ENCODE measurements around the gene GLA.

GRCh38 chrX:101393530-101394305 is 14.0 kb downstream of the GLA start:
- TF ChIP-seq POLR2A (IDR thresholded peaks at IDR 0.05), result no peak
- TF ChIP-seq CTCF (IDR thresholded peaks at IDR 0.05), result no peak
- TF ChIP-seq POLR2AphosphoS5 (IDR thresholded peaks at IDR 0.05), result no peak
